ENCODE measurements around the gene NDFIP1. TPM values are rescaled to one million over a fixed set of nuclear protein-coding genes. Genes with fewer than 3 reads are reported as not detected.

Gene NDFIP1
- total RNA-seq, 1 donor, result 115 TPM

DNA sequence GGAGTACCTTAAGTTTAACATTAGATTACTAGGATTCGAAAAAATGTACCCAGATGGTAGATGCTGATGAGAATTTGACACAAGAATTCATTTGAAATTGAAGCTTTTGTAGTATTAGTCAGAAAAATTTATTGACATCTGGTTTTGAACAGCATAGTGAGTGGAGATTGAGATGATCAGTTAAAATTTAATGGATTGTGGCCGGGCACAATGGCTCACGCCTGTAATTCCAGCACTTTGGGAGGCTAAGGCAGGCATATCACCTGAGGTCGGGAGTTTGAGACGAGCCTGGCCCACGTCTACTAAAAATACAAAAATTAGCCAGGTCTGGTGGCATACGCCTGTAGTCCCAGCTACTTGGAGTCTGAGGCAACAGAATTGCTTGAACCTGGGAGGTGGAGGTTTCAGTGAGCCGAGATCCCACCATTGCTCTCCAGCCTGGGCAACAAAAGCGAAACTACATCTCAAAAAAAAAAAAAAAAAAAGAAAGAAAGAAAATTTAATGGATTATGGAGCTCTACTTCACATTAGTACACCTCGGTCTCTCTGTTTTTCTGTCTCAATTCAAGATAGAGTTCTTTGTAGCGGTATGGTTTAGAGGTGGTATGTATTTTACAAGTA is 21.0 kb downstream of the NDFIP1 start:
- TF ChIP-seq, protein P1, sequence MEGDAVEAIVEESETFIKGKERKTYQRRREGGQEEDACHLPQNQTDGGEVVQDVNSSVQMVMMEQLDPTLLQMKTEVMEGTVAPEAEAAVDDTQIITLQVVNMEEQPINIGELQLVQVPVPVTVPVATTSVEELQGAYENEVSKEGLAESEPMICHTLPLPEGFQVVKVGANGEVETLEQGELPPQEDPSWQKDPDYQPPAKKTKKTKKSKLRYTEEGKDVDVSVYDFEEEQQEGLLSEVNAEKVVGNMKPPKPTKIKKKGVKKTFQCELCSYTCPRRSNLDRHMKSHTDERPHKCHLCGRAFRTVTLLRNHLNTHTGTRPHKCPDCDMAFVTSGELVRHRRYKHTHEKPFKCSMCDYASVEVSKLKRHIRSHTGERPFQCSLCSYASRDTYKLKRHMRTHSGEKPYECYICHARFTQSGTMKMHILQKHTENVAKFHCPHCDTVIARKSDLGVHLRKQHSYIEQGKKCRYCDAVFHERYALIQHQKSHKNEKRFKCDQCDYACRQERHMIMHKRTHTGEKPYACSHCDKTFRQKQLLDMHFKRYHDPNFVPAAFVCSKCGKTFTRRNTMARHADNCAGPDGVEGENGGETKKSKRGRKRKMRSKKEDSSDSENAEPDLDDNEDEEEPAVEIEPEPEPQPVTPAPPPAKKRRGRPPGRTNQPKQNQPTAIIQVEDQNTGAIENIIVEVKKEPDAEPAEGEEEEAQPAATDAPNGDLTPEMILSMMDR (IDR thresholded peaks at IDR 0.05; ENCODE audit: extremely low read depth, low read depth, low read length), result no peak
- H3K27me3 ChIP-seq (ENCODE audit: insufficient read depth, low read length), result no peaks in the 10 kb centered on the region
- H3K4me2 ChIP-seq (ENCODE audit: insufficient read depth, low read length), result no peak overlapping the region
- no peak overlapping the region for H3K4me3 ChIP-seq (ENCODE audit: insufficient read depth, low read length)
- H3K4me1 ChIP-seq (ENCODE audit: insufficient read depth, low read length), result no peaks in the 10 kb centered on the region
- H2AFZ ChIP-seq (ENCODE audit: low read length), result no peak overlapping the region
- H3K27ac ChIP-seq (ENCODE audit: low read depth, low read length), result no peak overlapping the region
- H4K20me1 ChIP-seq (ENCODE audit: insufficient read depth, low read length), result peaks cover 44% of the 10 kb centered on the region
- H3K9me3 ChIP-seq (ENCODE audit: low read depth, low read length), result no peaks in the 10 kb centered on the region
- peaks cover 19% of the 10 kb centered on the region for H3K36me3 ChIP-seq (ENCODE audit: insufficient read depth, low read length)
- peaks cover 89% of the 10 kb centered on the region for H3K79me2 ChIP-seq (ENCODE audit: insufficient read depth, low read length)
- no peak for DNase-seq (ENCODE audit: insufficient read length, low spot score, missing footprints)

DNA sequence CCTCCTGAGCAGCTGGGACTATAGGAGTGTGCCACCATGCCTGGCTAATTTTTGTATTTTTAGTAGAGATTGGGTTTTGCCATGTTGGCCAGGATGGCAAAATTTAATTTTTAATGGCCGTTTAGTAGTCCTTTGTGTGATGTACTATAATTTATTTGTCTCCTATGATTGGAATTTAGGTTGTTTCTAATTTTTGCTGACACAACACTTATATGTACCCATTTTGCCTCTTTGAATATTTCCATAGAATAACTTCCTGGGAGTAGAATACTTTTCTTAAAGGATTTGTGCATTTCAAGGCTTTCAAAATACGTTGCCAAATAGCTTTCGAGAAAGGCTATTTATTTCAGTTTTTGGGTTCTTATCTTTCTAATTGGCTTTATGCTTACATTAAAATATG is 22.8 kb downstream of the NDFIP1 start:
- Histone ChIP-seq H3K36me3 (ENCODE audit: insufficient read depth, low read length) (peaks cover 19% of the 10 kb centered on the region), H2AFZ (ENCODE audit: low read length) (no peak overlapping the region), H3K4me1 (ENCODE audit: insufficient read depth, low read length) (no peaks in the 10 kb centered on the region), H3K4me2 (ENCODE audit: insufficient read depth, low read length) (no peak overlapping the region), H3K27me3 (ENCODE audit: insufficient read depth, low read length) (no peaks in the 10 kb centered on the region), H3K79me2 (ENCODE audit: insufficient read depth, low read length) (peaks cover 71% of the 10 kb centered on the region), H3K27ac (ENCODE audit: low read depth, low read length) (no peak overlapping the region), H3K9me3 (ENCODE audit: low read depth, low read length) (no peaks in the 10 kb centered on the region), H3K4me3 (ENCODE audit: insufficient read depth, low read length) (no peak overlapping the region), H4K20me1 (ENCODE audit: insufficient read depth, low read length) (peaks cover 34% of the 10 kb centered on the region)
- TF ChIP-seq, protein P1 (IDR thresholded peaks at IDR 0.05; ENCODE audit: extremely low read depth, low read depth, low read length), result no peak
- DNase-seq (ENCODE audit: insufficient read length, low spot score, missing footprints), result no peak

DNA sequence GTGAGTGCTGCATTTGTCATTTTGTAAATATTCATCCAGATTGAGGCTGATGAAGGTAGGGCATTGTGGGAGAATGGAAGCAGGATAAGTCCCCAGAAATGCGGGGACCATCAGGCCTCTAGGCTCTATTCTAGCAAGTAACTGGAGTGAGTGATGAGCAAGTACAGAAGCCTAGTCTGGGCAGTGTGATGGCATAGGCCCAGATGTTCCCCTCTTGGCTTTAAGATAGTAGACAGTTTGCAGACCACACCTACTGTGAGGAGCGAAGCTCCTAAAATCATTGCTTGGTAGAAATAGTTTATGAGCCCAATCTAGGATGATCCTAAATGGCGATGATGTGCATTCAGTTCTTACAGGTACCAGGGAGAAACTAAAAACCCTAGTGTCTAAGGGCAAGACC is 24.3 kb downstream of the NDFIP1 start:
- no peaks in the 10 kb centered on the region for H3K9me3 ChIP-seq (ENCODE audit: low read depth, low read length)
- TF ChIP-seq, protein P1 (IDR thresholded peaks at IDR 0.05; ENCODE audit: extremely low read depth, low read depth, low read length), result no peak
- H2AFZ ChIP-seq (ENCODE audit: low read length), result no peak overlapping the region
- no peak overlapping the region for H3K4me2 ChIP-seq (ENCODE audit: insufficient read depth, low read length)
- H3K4me3 ChIP-seq (ENCODE audit: insufficient read depth, low read length), result no peak overlapping the region
- no peaks in the 10 kb centered on the region for H3K27me3 ChIP-seq (ENCODE audit: insufficient read depth, low read length)
- no peak for DNase-seq (ENCODE audit: insufficient read length, low spot score, missing footprints)
- H3K27ac ChIP-seq (ENCODE audit: low read depth, low read length), result no peak overlapping the region
- peaks cover 30% of the 10 kb centered on the region for H3K36me3 ChIP-seq (ENCODE audit: insufficient read depth, low read length)
- peaks cover 29% of the 10 kb centered on the region for H4K20me1 ChIP-seq (ENCODE audit: insufficient read depth, low read length)
- H3K79me2 ChIP-seq (ENCODE audit: insufficient read depth, low read length), result peaks cover 60% of the 10 kb centered on the region
- no peaks in the 10 kb centered on the region for H3K4me1 ChIP-seq (ENCODE audit: insufficient read depth, low read length)

DNA sequence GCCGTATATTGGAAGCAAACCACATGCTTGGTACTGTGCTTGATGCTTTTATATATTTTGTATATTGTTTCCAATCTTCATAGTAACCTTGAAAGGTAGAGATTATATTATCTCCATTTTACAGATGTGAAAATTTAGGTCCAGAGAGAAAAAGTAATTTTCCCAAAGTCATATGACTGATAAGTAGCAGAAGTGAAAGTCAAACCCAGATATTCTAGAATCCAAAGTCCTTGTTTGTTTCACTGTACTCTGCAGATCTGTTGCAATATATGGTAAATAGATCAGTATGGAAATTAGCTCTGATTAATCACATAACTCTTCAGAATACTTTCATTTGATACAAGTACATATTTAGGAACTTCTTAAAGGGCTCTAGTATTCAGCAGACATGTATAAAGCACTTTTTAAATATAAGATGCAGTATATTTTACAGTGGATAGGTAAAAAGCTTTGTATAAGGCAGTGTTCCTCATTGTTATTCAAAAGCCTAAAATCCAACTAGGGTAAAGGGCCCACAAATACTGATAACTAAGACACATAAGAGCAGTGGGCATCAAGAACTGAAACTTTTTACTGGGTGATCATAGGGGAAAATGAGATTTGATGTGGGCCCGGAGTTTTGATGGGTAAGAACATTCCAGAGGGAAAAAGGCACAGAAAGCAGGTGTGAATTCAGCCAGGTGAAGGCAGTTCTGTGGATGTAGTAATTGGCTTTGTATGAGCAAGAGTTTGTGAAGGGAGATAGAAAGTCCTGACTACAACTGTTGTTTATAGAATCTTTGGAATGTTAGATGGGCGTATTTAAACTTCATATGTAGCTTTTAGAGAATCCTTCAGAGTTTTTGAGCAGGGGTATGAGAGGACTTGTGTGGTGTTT is 25.0 kb downstream of the NDFIP1 start:
- peaks cover 30% of the 10 kb centered on the region for H3K36me3 ChIP-seq (ENCODE audit: insufficient read depth, low read length)

More for the DNA sequence above, 25.0 kb downstream of the NDFIP1 start:
- Histone ChIP-seq H3K27me3 (ENCODE audit: insufficient read depth, low read length) (no peaks in the 10 kb centered on the region), H3K4me1 (ENCODE audit: insufficient read depth, low read length) (no peaks in the 10 kb centered on the region), H3K4me2 (ENCODE audit: insufficient read depth, low read length) (no peak overlapping the region), H3K79me2 (ENCODE audit: insufficient read depth, low read length) (peaks cover 54% of the 10 kb centered on the region), H3K27ac (ENCODE audit: low read depth, low read length) (no peak overlapping the region), H3K4me3 (ENCODE audit: insufficient read depth, low read length) (no peak overlapping the region), H2AFZ (ENCODE audit: low read length) (no peak overlapping the region), H4K20me1 (ENCODE audit: insufficient read depth, low read length) (peaks cover 23% of the 10 kb centered on the region), H3K9me3 (ENCODE audit: low read depth, low read length) (no peaks in the 10 kb centered on the region)
- no peak for DNase-seq (ENCODE audit: insufficient read length, low spot score, missing footprints)
- TF ChIP-seq, protein P1 (IDR thresholded peaks at IDR 0.05; ENCODE audit: extremely low read depth, low read depth, low read length), result no peak
